Endothelial cell of umbilical vein (primary cell): ENCODE data around the gene CALU. TPM values are rescaled to one million over a fixed set of nuclear protein-coding genes. Genes with fewer than 3 reads are reported as not detected.

Experiments used
- BruUV-seq: library from RNA; stranded (reverse); fragments of 400-500 nt; replicated peaks from 2 replicates; lab custom pipeline; 2021; lab: Mats Ljungman, UMichigan
- CTCF ChIA-PET: fragments of 300-600, 350-600 bp; sonication (Branson Sonifier 250); formaldehyde crosslinking; loops from one replicate; lab custom pipeline; 2021; ENCODE audit warnings: antibody characterized with exemption, inconsistent platforms; lab: Charles Lee
- POLR2A ChIA-PET: fragments of 300-600, 350-600 bp; sonication (Branson Sonifier 250); formaldehyde crosslinking; loops from one replicate; lab custom pipeline; 2021; ENCODE audit warnings: antibody characterized with exemption, inconsistent platforms; lab: Charles Lee
- DNase-seq: peaks from one replicate; pipeline ENCODE4 v3.0.0-alpha.2; 2011; ENCODE audit warnings: low read depth, low spot score
- FAIRE-seq: peaks from 2 replicates; lab custom pipeline; 2011; peaks lifted over from hg19 to GRCh38; lab: Jason Lieb, UNC
- H2AFZ ChIP-seq: 2 replicates; pipeline ENCODE4 v1.6.0; 2012; ENCODE audit warnings: low read depth, low read length, control low read depth, inconsistent platforms
- H3K27ac ChIP-seq: 2 replicates; pipeline ENCODE4 v1.5.1; 2011; ENCODE audit warnings: low read depth, mild to moderate bottlenecking, control low read depth, low read length, moderate library complexity; ENCODE audit not compliant: insufficient read depth
- H3K27me3 ChIP-seq, 2 experiments: 2 replicates each; pipeline versions ENCODE4 v1.6.0 to v1.6.1; 2011; ENCODE audit warnings: low read length in 2 of 2, mixed read lengths in 1 of 2; ENCODE audit not compliant: control insufficient read depth in 2 of 2, insufficient read depth in 2 of 2
- H3K36me3 ChIP-seq, 2 experiments: 2 replicates in 1 of 2; 3 replicates in 1 of 2; pipeline ENCODE4 v1.5.1; 2011; ENCODE audit warnings: low read length in 2 of 2, mild to moderate bottlenecking in 1 of 2, moderate library complexity in 1 of 2; ENCODE audit not compliant: control insufficient read depth in 2 of 2, insufficient read depth in 2 of 2; ENCODE audit errors: extremely low read depth in 1 of 2
- H3K4me1 ChIP-seq: 3 replicates; pipeline ENCODE4 v1.5.1; 2011; ENCODE audit warnings: mild to moderate bottlenecking, low read length; ENCODE audit not compliant: control insufficient read depth, insufficient read depth; ENCODE audit errors: extremely low read depth
- H3K4me2 ChIP-seq: 2 replicates; pipeline ENCODE4 v1.6.1; 2011; ENCODE audit warnings: low read length, control low read depth, mixed read lengths; ENCODE audit not compliant: insufficient read depth
- H3K4me3 ChIP-seq, 3 experiments: fragments of 200-600 bp in 1 of 3; sonication (generic), shearing (Covaris generic) in 1 of 3; replicated peaks in 1 of 3; 2 replicates each; pipeline ENCODE4 v1.5.1; 2011 to 2016; ENCODE audit warnings: control low read depth in 3 of 3, low read length in 3 of 3, mild to moderate bottlenecking in 2 of 3, inconsistent platforms in 1 of 3, low read depth in 1 of 3, moderate library complexity in 1 of 3; ENCODE audit not compliant: insufficient read depth in 1 of 3
- H3K79me2 ChIP-seq: 2 replicates; pipeline ENCODE4 v1.6.0; 2012; ENCODE audit warnings: low read length, inconsistent platforms; ENCODE audit not compliant: control insufficient read depth, insufficient read depth
- H3K9ac ChIP-seq: replicated peaks from 2 replicates; pipeline ENCODE3; 2011; ENCODE audit warnings: low read length, control low read depth; ENCODE audit not compliant: insufficient read depth; ENCODE audit errors: extremely low read depth
- H3K9me1 ChIP-seq: replicated peaks from 3 replicates; pipeline ENCODE4 v1.6.0; 2011; ENCODE audit warnings: mild to moderate bottlenecking, low read length; ENCODE audit not compliant: control insufficient read depth, insufficient read depth; ENCODE audit errors: extremely low read depth
- H3K9me3 ChIP-seq: replicated peaks from 2 replicates; pipeline ENCODE4 v1.5.1; 2012; ENCODE audit warnings: low read length, inconsistent platforms; ENCODE audit not compliant: control insufficient read depth, insufficient read depth
- H4K20me1 ChIP-seq: replicated peaks from 2 replicates; pipeline ENCODE3; 2011; ENCODE audit warnings: mild to moderate bottlenecking, low read length; ENCODE audit not compliant: control insufficient read depth, insufficient read depth; ENCODE audit errors: extremely low read depth
- EZH2 ChIP-seq: IDR thresholded peaks from 2 replicates; pipeline ENCODE4 v1.6.1; 2012; ENCODE audit warnings: borderline replicate concordance, low read depth, mild to moderate bottlenecking, moderate library complexity, low read length, inconsistent platforms; ENCODE audit not compliant: severe bottlenecking
- FOS ChIP-seq: IDR thresholded peaks from 2 replicates; pipeline ENCODE4 v1.6.1; 2011; ENCODE audit warnings: mild to moderate bottlenecking, low read length, moderate library complexity, borderline replicate concordance; ENCODE audit not compliant: insufficient read depth
- GATA2 ChIP-seq: IDR thresholded peaks from 2 replicates; pipeline ENCODE4 v1.7.0; 2011; ENCODE audit warnings: low read depth, mild to moderate bottlenecking, moderate library complexity, mixed read lengths, low read length; ENCODE audit not compliant: insufficient read length, insufficient read depth
- JUN ChIP-seq: IDR thresholded peaks from 2 replicates; pipeline ENCODE4 v1.6.1; 2011; ENCODE audit warnings: borderline replicate concordance, low read depth; ENCODE audit not compliant: insufficient read length, insufficient read depth
- MYC ChIP-seq: IDR thresholded peaks from one replicate; pipeline ENCODE4 v1.6.1; 2011; ENCODE audit warnings: mild to moderate bottlenecking, low read depth, low read length
- POLR2A ChIP-seq: IDR thresholded peaks from 2 replicates; pipeline ENCODE4 v1.6.1; 2012; ENCODE audit warnings: low read depth, mild to moderate bottlenecking, control low read depth, low read length
- POLR2AphosphoS5 ChIP-seq: IDR thresholded peaks from 2 replicates; pipeline ENCODE4 v1.6.1; 2012; ENCODE audit warnings: low read depth, mild to moderate bottlenecking, control low read depth, low read length, moderate library complexity; ENCODE audit not compliant: insufficient read depth
- dilution Hi-C: fragments of 300-500 bp; cut with MboI; formaldehyde crosslinking; loops from one replicate; pipeline ENCODE4 v1.15.0; 2019; ENCODE audit warnings: low sequenced_read_pairs; ENCODE audit not compliant: extremely low pct_ligation_motif_present
- intact Hi-C: fragments of 100-400 bp; cut with micrococcal nuclease; formaldehyde crosslinking; loops from one replicate; pipeline ENCODE4 v1.10.0; 2022
- polyA plus RNA-seq, 4 experiments: library from polyadenylated mRNA; depleted of rRNA in 3 of 4; stranded (reverse) in 3 of 4; unstranded in 1 of 4; fragments of >200 nt; gene quantifications; 2 replicates each; pipeline versions ENCODE4 v1.2.1 to v1.2.3, GENCODE V29; 2011 to 2012; ENCODE audit warnings: missing spikeins in 1 of 4
- total RNA-seq: library from RNA; stranded (reverse); gene quantifications from 2 replicates; pipeline ENCODE4 v1.2.3, GENCODE V29; 2021
- TF ChIP-seq, protein P1 (sequence below): IDR thresholded peaks from 2 replicates; pipeline ENCODE4 v1.6.1; 2011; ENCODE audit not compliant: insufficient read depth, insufficient read length
- TF ChIP-seq, protein P2 (sequence below), 2 donors: IDR thresholded peaks; 1 replicate in 1 of 2; 2 replicates in 1 of 2; pipeline ENCODE4 v1.5.1; 2011; ENCODE audit warnings: low read length in 2 of 2, mild to moderate bottlenecking in 2 of 2, moderate library complexity in 2 of 2, control low read depth in 1 of 2, inconsistent platforms in 1 of 2, low read depth in 1 of 2; ENCODE audit not compliant: insufficient read depth in 1 of 2; ENCODE audit errors: extremely low read depth in 1 of 2

Gene CALU
- total and polyA plus RNA-seq, 2 donors (not counting 3 experiments of a cell fraction or from before 2014, with no cell fraction given), result 135 to 257 TPM

DNA sequence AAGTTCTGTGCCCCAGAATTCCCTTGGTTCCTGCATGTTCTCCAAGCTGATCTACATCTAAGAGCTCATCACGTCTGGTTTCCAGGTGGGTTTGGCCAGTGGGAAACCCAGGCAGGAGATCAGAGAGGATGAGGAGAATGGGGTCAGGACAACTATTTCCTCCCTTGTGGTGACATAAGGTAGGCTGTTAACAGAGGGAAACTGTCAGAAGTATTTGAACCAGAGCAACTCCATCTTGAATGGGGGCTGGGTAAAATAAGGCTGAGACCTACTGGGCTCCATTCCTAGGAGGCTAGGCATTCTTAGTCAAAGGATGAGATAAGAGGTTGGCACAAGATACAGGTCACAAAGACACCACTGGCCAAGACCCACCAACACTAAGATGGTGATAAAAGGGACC is 47.9 kb upstream of the CALU start:
- Histone ChIP-seq H4K20me1 (no peaks in the 10 kb centered on the region), H3K9ac (no peak overlapping the region), H3K9me1 (no peaks in the 10 kb centered on the region), H3K9me3 (no peaks in the 10 kb centered on the region), H3K27me3 (peaks cover 3 to 6% of the 10 kb centered on the region in 2 experiments), H3K36me3 (no peaks in the 10 kb centered on the region), H3K4me3 (no peak overlapping the region), H3K4me1 (no peaks in the 10 kb centered on the region), H3K4me2 (no peak overlapping the region), H3K79me2 (no peaks in the 10 kb centered on the region), H2AFZ (no peak overlapping the region), H3K27ac (no peak overlapping the region)
- FAIRE-seq (no peak), DNase-seq (no peak)
- CTCF ChIA-PET, result no interaction called here
- intact Hi-C loops (no loop called here), dilution Hi-C loops (no loop called here)
- BruUV-seq, result no TSS peak
- TF ChIP-seq, protein P1, sequence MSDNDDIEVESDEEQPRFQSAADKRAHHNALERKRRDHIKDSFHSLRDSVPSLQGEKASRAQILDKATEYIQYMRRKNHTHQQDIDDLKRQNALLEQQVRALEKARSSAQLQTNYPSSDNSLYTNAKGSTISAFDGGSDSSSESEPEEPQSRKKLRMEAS, result no peak
- TF ChIP-seq FOS, result no peak
- TF ChIP-seq EZH2, result no peak
- no peak for TF ChIP-seq POLR2AphosphoS5
- no peak for TF ChIP-seq POLR2A
- TF ChIP-seq, protein P2, sequence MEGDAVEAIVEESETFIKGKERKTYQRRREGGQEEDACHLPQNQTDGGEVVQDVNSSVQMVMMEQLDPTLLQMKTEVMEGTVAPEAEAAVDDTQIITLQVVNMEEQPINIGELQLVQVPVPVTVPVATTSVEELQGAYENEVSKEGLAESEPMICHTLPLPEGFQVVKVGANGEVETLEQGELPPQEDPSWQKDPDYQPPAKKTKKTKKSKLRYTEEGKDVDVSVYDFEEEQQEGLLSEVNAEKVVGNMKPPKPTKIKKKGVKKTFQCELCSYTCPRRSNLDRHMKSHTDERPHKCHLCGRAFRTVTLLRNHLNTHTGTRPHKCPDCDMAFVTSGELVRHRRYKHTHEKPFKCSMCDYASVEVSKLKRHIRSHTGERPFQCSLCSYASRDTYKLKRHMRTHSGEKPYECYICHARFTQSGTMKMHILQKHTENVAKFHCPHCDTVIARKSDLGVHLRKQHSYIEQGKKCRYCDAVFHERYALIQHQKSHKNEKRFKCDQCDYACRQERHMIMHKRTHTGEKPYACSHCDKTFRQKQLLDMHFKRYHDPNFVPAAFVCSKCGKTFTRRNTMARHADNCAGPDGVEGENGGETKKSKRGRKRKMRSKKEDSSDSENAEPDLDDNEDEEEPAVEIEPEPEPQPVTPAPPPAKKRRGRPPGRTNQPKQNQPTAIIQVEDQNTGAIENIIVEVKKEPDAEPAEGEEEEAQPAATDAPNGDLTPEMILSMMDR (IDR thresholded peaks at IDR 0.05; ENCODE audit: extremely low read depth in 1 of 2, insufficient read depth in 1 of 2, low read depth in 1 of 2, low read length in 2 of 2), result no peak
- TF ChIP-seq MYC, result no peak
- no peak for TF ChIP-seq GATA2
- TF ChIP-seq JUN, result no peak
- POLR2A ChIA-PET, result no interaction called here
